ENCODE measurements around the gene SCUBE1.

SCUBE1 gene

DNA sequence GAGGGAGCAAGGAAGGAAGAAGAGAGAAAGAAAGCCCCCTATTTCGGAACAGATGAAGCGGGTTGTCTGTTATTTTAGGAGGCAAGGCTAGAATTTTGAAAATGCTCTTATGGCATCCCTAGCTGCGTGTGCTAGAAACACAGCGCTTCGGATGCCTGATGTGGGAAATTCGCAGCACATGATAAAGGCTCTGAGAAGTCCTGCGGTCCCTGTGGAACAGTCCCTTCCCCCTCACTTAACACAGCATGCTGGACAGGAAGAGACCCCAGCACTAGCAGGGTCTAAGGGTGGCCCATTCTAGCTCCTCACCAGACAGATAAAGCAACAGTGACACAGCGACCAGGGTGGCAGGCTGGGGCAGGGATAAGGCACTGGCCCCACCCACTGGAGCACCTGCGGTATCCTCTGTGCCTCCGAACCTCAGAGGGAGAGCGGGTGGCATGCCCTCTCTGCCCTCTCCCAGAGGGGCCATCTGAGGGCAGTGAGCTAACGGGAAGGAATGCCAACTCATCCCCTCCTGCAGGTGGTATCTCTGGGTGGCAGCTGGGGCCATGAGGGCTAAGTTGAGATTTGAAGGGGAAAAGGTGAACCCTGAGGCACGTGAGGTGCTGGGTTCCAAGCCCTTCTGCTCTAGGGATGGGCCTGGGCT, 75.7 kb downstream of the SCUBE1 start:
- in situ Hi-C loops (cut with MboI; ENCODE audit: low sequenced_read_pairs), result no loop called here

DNA sequence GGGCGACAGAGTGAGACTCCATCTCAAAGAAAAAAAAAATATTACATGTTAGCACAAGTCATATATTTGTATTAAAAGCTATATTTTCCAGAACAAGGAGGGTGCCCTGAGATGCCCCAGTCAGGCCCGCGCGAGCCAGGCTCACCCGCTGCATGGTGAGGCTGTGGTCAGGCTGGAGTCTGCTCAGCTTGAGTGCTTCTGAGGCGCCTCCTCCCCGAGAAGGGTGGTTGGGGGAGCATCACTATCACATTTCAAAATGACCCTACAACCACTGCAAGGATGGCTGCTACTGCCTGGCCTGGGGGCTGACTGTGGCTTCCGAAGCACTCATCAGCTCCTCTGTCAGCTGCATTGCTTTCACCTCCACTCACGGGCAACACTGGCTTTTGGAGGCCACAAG, 77.1 kb downstream of the SCUBE1 start:
- in situ Hi-C loops (cut with MboI; ENCODE audit: low sequenced_read_pairs), result no loop called here

DNA sequence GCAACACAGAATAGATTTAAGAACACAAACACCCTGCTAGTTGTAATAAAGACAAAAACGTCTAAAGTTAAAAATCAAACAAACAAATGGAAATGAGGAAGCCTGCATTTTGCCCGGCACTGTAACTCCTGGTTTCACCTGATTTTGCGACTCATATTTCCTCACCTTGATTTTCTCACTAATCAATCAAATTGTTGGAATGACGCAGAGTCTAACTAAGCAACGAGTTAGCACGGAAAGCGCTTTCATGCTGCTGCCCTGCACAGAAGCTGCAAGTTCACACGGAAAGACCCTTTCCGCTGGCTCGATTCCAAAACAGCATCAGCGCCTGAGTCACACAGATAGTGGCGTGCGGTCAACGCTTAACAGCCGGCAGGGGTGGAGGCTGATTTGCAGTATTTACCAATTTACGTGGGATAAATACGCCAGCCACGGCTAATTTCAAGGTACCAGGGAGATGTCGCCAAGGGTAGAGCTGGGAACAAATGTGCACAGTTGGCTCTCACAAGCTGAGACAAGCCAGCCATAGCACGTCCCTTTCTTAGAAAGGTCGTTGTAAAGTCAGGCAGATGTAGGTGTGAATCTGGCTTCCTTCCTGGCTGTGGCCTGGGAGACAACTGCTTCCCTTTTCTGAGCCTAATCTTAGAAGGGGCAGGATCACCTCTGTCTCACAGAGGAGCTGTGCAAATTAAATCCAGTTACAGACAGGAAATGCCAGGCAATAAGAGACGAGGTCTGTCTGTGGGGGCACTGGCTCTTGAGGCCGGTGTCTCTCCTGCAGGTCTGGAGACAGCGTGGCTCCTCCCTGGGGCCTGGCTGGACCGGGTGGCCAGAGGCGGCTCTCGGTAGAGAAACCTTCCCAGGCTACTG, 79.3 kb downstream of the SCUBE1 start:
- in situ Hi-C loops (cut with MboI; ENCODE audit: low sequenced_read_pairs), result no loop called here

DNA sequence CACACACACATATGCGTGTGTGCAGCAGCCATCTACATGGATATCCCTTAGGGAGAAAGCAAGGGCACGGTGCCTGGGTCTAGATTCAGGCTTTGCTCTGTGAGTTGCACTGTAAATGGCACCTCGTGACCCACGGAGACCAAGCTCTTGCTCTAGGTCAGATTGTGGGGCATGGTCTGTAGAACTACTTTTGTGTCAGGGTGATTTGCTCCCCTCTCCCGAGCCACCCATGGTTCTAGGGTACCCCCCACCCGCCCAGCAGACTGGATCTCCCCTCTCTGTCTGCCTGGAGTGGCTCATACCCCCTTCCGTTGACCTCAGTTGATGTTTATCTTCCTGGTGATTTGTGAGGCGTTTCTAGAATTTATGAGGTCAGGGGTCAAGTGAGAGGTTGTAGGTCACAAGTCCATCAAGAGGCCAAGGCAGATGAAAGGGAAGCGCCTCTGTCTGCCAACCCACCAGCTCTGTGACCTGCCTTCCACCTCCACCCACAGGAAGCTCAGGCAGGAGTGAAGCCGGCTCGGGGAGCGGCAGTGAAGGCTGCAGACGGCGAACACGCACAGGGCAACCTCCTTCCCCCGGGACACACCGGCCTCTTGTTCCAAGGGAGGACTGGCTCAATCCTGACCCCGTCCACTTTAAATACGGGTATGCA, 80.1 kb downstream of the SCUBE1 start:
- in situ Hi-C loops (cut with MboI; ENCODE audit: low sequenced_read_pairs), result no loop called here

DNA sequence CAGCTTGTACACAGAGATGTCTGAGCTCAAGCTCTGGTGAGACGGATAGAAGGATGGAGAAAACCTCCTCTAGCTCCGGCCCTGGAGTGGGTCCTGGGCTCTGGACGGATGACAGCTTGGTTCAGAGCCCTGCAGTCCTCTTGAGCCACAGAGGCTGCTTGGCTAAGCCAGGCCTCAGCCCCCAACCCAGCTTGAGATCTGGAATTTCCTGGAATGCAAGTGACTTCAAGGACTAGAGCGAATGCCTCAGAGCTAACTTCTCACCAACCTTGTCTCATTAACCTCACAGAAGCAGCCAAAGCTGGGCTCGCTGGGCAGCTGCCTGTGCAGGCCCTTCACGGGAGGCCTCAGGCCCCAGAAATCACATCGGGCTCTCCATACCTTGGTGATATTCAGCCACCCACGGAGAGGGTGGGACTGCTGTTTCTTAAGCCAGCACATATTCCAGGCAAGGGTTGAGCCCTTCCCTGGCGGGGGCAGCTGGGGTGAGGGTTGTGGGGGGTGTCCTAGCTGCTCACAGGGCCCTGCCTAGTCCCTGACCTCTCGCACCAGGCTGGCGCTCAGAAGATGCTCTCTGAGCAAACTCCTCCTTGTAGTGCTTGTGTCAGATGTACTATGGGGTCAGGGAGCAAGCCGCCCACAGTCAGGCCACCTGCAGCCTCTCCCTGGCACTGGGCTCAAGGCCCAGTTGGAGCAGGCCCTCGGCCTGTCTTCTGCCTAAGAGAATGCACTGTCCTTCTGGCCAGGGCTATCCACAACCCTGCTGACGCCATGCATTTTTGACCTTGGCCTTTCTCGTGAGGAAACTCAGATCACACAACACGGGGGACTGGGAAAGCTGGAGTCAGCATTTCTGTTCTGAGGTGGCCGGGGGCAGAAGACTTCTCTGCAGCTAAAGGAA, 82.6 kb downstream of the SCUBE1 start:
- in situ Hi-C loops (cut with MboI; ENCODE audit: low sequenced_read_pairs), result no loop called here

DNA sequence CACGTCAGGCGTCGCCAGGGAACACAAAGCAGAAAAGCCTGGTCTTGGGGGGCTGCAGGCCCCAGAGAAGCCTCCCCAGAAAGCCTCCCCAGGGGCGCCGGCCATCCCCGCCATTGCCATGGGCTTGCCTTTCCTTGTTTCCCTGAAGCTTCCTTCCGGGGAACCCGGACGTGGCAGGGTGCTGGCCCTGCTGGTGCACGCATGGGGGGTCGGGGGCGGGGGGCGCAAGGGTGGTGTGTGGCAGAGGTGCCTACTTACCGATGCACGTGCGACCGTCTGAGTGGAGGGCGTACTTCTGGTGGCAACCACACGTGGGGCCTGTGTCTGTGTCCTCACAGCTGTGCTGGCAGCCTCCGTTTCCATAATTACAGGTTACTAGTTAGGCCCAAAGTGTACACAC, 85.2 kb downstream of the SCUBE1 start:
- in situ Hi-C loops (cut with MboI; ENCODE audit: low sequenced_read_pairs), result no loop called here

DNA sequence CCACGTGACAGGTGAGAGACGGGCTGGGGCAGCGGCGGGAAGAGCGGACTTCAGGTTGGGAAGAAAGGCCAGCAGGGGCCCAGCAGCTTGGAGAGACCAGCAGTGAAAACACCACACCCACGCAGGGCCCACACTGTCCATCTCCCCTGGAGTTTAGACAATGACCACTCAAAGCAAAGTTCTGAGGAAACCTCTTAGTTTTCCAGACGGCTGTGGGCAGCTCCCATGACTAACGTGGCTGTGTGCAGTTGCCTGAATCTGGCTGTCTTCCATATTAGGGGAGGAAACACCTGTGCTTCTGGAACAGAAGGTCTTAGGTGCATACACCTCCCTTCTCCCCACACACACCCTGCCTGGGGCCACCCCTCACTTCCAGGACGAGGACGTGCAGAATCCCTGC, 85.6 kb downstream of the SCUBE1 start:
- in situ Hi-C loops (cut with MboI; ENCODE audit: low sequenced_read_pairs), result no loop called here

DNA sequence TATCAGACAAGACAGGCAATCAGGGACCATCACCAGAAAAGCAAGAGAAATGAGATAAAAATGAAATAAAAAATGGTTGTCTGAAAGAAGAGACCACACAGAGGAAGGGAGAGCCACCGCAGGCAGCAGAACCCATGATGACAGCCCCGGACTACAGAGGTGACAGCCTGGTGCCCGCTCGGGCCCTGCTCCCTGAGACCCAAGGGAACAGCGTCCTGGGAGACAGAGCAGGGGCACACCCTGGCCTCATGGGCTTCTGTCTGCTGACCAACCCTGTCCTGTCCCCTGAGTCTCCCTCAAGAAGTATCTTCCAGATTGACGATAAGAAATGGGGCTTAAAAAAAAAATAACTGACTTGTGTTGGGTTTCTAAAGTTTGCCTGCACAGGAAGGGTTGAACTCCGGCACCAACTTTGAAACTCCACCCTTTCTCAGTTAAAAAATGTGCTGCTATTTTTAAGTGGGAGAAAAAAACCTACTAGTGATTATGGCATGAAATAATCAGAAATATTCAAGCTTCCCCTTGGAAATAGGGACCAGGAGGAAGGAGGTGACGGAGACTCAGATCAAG, 86.1 kb downstream of the SCUBE1 start:
- in situ Hi-C loops (cut with MboI; ENCODE audit: low sequenced_read_pairs), result no loop called here

DNA sequence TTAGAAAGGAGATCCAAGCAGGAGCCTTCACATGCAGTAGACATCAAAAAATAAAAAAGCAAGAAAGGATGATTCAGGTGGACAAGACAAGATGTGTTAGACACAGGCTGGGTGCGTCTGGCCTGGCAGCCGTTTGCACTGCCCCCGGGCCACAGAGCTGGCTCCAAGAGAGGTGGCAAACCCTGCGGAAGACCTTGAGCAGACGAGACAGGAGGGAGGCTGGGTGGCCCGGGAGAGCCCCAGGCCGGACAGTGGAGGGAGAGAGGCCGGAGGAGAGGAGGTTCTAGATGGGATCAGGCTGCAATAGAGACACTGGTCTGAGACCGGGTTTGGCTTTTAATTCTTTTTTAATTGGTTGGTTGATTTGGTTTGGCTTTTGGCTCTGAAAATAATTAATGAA, 86.6 kb downstream of the SCUBE1 start:
- in situ Hi-C loops (cut with MboI; ENCODE audit: low sequenced_read_pairs), result no loop called here

DNA sequence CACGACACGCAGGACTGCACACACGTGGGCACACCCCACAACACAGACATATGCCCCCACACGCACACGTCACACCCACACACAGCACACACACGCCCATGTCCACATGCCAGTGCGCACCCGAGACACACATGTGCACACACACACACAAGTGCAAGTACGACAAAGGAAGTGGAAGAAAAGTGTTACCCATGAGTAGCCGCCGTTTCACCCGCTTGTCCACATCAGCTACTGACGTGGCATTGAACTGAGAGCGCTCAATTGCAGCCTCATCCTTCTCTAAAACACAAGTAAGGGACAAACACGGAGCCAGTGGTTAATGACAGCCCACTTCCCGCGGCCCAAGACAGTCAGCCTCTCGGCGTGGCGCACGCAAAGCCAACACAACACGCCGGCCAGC, 87.9 kb downstream of the SCUBE1 start:
- in situ Hi-C loops (cut with MboI; ENCODE audit: low sequenced_read_pairs), result no loop called here

DNA sequence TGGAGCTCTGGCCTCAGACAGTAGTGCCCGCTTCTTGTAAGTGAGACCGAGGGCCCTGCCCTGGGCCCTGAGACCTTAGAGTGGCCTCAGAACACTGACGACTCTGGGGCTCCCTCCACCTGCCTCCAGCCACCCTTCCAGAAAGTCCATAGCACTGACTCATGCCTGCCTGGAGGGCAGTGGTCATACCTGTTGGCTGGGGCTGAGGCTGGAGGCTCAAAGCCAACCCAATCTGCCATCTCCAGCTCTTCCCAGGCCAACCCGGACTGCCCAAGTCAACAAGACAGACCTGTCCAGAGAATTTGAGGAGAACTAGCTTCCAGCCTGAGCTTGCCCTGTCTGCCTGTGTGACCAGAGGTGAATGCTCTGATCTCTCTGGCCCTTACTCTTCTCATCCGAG, 89.3 kb downstream of the SCUBE1 start:
- in situ Hi-C loops (cut with MboI; ENCODE audit: low sequenced_read_pairs), result no loop called here

DNA sequence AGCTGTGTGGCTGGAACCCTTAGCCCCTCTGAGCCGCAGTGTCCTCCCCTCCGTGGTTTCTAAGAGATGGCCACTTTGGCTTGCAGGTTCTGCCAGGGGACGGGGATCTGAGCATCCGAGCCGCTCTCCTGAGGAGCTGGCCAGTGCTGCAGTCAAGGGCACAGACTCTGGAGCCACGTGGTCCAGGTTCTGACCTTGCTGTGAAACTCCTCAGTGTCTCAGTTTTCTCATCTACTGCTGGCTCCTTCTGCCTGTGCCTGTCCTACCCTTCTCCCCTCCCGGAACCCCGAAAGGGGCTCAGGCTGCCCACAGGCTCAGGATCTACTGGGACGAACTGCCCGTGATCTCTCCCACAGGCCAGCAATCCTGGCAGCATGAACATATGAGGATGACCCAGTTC, 90.9 kb downstream of the SCUBE1 start:
- in situ Hi-C loops (cut with MboI; ENCODE audit: low sequenced_read_pairs), result no loop called here

DNA sequence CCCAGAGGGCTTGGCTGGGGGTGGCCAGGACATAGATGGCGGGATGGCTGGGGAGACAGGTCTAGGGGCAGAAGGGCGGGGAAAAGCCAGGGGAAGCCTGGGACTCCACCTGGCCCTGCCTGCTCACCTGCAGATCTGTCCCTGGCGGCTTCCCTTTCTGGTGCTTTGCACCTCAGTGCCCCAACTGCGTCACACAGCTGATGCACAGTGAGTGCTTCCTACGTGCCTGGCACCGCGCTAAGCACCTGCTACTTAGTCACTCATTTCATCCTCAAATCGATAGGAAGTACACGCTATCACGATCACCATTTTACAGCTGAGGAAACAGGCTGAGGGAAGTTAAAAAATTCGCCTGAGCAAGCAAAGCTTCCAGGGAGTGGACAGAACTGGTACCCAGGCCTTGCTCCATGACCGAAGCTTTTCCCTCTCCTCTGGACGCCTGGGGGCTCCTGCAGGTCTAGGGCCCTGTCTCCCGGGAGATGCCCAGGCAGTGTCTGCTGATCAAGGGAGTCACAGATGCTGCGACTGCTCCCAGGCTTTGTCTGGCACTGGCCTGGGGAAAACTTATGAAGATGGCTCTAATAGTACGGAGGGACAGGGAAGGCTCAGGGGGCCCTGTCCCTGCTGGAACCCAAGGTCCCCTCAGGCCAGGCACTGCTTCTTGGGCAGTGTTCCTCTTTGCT, 93.2 kb downstream of the SCUBE1 start:
- in situ Hi-C loops (cut with MboI; ENCODE audit: low sequenced_read_pairs), result no loop called here

DNA sequence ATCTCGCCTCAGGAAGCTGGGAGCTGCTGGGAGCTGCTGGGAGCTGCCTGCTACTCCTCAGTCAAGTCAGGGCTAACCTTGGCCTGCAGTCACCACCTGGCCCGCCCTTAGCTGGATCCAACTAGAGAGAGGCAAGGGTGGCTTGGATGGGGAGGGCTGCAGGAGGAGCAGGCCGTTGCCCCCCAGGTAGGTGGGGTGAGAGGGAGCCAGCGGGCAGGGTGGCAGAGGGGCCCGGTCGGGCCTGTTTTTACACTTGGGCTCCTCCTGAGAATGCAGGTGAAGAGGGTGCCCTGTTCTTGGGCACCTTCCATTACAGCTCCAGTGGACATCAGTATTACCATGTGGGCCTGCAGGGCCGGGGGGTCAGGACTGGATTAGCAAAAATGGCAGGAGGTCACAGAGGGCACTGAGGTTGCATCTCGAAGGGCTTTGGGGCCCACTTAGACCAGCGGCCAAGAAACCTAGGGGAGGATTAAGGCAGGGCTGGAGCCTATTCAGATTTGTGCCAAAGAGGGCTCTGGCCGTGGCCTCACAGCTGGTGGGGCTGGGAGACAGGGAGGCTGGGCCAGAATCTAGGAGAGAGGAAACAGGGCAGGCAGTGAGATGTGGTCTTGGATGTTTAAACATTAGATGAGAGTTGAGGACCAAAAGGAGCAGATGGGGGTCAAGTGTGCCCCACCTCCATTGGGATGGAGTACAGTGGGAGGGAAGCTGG, 95.5 kb downstream of the SCUBE1 start:
- in situ Hi-C loops (cut with MboI; ENCODE audit: low sequenced_read_pairs), result no loop called here

DNA sequence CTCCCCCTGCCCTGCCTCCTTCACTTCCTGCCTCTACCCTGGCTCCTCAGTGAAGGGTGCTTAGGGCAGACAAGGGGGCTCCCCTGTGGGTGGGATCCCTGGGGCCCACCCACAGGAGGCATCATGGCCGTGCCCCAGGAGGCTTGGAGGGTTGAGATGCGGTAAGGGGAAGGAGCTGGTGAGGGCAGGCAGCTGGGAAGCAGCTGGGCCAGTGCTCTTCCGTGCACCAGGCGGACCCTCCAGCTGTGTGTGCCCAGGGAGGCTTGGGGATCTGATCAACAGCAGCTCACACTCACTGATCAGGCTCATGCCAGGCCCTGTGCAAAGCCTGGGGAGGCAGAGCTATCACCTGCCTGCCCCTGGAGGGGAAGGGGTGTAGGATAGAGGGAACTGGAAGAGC, 97.0 kb downstream of the SCUBE1 start:
- in situ Hi-C loops (cut with MboI; ENCODE audit: low sequenced_read_pairs), result no loop called here

DNA sequence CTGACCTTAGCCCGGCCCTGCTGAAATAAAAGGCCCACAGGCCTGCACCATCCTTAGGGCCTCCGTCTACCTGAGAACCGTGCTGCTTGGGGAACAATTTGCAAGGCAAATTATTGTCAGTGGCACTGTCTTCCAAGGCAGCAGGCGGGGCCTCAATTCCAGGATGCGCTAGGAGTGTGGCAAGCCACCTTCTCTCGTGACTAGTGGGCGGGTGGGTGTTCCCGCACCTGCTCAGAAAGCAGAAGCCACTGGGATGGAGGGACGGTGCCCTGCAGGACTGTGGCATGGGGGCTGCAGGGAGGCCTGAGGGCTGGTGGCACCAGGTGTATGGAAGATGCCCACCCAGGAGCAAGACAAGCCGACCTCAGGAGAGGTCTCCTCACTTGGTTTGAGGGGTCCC, 97.5 kb downstream of the SCUBE1 start:
- in situ Hi-C loops (cut with MboI; ENCODE audit: low sequenced_read_pairs), result no loop called here

DNA sequence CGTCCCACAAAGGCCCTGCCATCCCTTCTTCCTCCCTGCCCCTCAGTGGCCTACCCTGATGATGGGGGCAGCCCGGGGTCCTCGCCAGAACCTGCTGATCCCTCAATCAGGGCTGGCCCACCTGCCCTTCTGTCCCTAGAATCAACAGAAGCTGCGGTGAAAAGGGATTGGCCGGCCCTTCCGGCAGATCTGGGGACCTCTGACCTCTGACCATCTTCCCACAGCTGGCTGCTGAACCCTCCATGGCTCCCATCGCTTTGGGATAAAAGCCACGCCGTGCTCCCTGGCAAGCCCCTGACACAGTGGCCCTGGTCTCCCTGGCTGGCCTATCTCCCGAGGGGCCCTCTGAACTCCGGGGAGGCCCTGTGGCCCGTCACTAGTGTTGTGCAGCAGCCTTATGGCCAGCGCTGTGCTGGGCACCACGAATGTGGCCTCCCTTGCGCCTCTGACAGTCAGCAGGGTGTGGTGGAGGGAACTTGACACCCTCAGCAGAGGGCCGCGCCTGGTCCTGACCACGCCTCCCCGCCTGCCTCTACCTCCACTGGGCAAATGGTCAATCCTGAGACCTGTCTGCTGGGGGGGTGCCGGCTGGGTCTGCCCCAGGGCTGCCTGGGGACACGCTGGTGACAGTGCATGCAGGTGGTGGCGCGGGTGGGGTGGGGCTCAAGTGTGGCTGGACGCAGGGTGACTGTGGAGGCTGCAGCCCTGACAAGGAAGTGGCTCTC, 98.2 kb downstream of the SCUBE1 start:
- in situ Hi-C loops (cut with MboI; ENCODE audit: low sequenced_read_pairs), result no loop called here

DNA sequence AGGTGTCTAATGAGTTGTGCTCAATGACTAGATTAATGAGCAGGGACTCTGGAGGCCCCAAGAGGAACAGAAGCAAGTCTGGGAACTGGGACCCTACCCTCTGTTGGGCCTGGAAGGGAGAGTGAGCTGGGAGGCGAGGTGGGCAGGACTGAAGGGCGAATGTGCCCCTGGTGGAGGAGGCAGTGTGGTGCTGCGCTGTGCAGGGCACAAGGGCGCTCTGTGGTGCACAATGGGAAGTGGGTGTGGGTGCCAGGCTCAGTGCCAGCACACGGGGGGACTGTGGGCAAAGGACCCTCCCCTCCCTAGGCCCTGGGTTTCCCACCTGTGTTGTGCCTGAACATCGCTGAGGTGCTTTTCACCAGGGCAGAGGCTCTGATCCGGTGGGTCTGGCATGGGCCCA, 98.8 kb downstream of the SCUBE1 start:
- in situ Hi-C loops (cut with MboI; ENCODE audit: low sequenced_read_pairs), result no loop called here

DNA sequence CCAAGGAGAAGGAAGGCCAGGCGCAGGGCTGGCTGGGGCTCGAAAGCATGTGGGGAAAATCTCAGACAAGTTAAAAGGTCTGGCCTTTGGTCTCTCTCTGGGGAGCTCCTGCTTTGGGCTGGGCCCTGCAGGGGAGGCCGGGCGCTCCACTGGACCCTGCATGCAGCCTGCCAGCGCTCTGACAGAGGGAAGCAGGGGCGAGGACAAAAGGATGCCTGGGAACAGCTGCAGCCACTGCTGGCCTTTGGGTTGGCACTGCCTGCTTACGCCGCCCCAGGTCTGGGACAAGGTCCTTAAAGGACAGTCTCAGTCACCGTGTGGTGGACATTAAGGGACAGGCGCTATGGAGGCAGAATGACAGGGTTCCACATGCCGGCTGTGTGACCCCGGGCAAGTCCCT, 99.8 kb downstream of the SCUBE1 start:
- in situ Hi-C loops (cut with MboI; ENCODE audit: low sequenced_read_pairs), result no loop called here
